Fibroblast of pulmonary artery (primary cell): ENCODE results near the gene S100PBP.

Experiments used
- DNase-seq: peaks from one replicate; pipeline ENCODE4 v3.0.0-alpha.2; 2010; ENCODE audit warnings: low read depth
- H3K4me3 ChIP-seq: replicated peaks from 2 replicates; pipeline ENCODE4 v1.5.1; 2011; ENCODE audit warnings: low read depth, mild to moderate bottlenecking, control low read depth, low read length, moderate library complexity
- TF ChIP-seq, protein P1 (sequence below): IDR thresholded peaks from 2 replicates; pipeline ENCODE4 v1.5.1; 2011; ENCODE audit warnings: mild to moderate bottlenecking, control low read depth, low read length, inconsistent platforms; ENCODE audit errors: missing control alignments

The S100PBP gene

GRCh38 chr1:32771561-32772280 is 45.7 kb upstream of the S100PBP start:
- no peak for DNase-seq
- no peak overlapping the region for H3K4me3 ChIP-seq
- TF ChIP-seq, protein P1, sequence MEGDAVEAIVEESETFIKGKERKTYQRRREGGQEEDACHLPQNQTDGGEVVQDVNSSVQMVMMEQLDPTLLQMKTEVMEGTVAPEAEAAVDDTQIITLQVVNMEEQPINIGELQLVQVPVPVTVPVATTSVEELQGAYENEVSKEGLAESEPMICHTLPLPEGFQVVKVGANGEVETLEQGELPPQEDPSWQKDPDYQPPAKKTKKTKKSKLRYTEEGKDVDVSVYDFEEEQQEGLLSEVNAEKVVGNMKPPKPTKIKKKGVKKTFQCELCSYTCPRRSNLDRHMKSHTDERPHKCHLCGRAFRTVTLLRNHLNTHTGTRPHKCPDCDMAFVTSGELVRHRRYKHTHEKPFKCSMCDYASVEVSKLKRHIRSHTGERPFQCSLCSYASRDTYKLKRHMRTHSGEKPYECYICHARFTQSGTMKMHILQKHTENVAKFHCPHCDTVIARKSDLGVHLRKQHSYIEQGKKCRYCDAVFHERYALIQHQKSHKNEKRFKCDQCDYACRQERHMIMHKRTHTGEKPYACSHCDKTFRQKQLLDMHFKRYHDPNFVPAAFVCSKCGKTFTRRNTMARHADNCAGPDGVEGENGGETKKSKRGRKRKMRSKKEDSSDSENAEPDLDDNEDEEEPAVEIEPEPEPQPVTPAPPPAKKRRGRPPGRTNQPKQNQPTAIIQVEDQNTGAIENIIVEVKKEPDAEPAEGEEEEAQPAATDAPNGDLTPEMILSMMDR: no peak

GRCh38 chr1:32772281-32773017 is 45.0 kb upstream of the S100PBP start:
- DNase-seq: no peak
- TF ChIP-seq, protein P1: no peak
- no peak overlapping the region for H3K4me3 ChIP-seq

- peak; percentile 80 for DNase-seq
- TF ChIP-seq, protein P1: peak; percentile 98
- H3K4me3 ChIP-seq: no peak overlapping the region
Measured at GRCh38 chr1:32773018-32773763, 44.3 kb upstream of the S100PBP start.

DNA sequence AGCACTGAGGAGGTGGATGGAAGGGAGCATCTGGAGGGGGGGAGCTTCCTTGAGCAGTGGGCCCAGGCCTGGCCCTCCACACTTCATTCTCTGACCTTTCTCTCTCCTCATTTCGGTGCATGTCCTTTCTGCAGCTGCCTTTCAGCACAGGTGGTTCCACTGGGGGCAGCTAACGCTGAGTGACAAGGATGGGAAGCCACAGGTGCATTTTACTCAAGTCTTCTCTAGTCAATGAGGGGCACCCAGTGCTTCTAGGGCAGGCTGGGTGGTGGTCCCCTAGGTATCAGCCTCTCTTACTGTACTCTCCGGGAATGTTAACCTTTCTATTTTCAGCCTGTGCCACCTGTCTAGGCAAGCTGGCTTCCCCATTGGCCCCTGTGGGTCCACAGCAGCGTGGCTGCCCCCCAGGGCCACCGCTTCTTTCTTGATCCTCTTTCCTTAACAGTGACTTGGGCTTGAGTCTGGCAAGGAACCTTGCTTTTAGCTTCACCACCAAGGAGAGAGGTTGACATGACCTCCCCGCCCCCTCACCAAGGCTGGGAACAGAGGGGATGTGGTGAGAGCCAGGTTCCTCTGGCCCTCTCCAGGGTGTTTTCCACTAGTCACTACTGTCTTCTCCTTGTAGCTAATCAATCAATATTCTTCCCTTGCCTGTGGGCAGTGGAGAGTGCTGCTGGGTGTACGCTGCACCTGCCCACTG is 43.5 kb upstream of the S100PBP start:
- H3K4me3 ChIP-seq: no peak overlapping the region
- TF ChIP-seq, protein P1: no peak
- DNase-seq: no peak

DNA sequence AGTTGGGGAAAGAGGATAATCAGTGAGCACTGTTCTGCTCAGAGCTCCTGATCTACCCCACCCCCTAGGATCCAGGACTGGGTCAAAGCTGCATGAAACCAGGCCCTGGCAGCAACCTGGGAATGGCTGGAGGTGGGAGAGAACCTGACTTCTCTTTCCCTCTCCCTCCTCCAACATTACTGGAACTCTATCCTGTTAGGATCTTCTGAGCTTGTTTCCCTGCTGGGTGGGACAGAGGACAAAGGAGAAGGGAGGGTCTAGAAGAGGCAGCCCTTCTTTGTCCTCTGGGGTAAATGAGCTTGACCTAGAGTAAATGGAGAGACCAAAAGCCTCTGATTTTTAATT is 43.0 kb upstream of the S100PBP start:
- DNase-seq: no peak
- TF ChIP-seq, protein P1: no peak
- no peak overlapping the region for H3K4me3 ChIP-seq

DNA sequence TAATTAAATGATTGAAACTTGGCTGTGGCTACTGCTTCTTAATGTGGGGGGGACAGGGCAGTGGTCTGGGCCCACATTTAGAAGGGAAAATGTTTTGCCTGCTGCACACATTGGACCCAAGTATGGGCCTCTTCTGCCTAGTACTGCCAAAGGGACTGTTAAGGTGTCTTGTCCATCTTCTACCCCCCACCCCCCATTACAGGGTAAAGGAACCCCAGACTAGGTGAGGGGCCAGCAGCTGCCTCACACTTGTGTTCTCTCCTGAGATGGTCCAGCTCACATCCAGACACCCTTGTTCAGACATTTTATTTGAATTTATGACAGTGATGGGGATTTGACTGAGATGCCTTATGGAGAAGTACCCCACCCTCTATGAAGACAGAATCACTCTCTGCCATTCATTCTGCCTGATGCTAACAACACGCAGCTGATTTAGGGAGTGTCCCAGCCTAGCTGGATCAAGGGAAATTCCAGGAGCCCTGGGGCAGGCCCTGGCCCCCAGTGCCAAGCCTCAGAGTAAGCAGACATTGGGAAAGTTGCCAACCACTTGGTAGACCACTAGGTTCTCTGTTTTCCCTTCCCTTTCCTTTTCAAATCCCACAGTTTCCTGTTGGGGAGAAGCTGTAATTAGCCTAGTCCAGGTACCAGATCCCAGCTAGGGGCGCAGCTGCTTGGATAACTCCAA is 42.4 kb upstream of the S100PBP start:
- H3K4me3 ChIP-seq: no peak overlapping the region
- TF ChIP-seq, protein P1: no peak
- peak; percentile 56 for DNase-seq
